SK-N-SH (cell line): ENCODE measurements around the gene PICALM. TPM values are rescaled to one million over a fixed set of nuclear protein-coding genes. Genes with fewer than 3 reads are reported as not detected.

ENCODE experiments used
- CTCF ChIA-PET: fragments of 300-600, 350-600 bp; formaldehyde crosslinking; extraction: SDS; loops from one replicate; lab custom pipeline; 2021; lab: Yijun Ruan, JAX
- POLR2A ChIA-PET: fragments of 350-600 bp; sonication (Branson Sonifier 250); formaldehyde crosslinking; extraction: SDS; loops from one replicate; lab custom pipeline; 2020; ENCODE audit warnings: antibody characterized with exemption, inconsistent platforms; lab: Yijun Ruan, JAX
- DNase-seq: peaks from one replicate; pipeline ENCODE4 v3.0.0; 2012
- H2AFZ ChIP-seq: fragments of 200-600 bp; sonication (generic); 2 replicates; pipeline ENCODE4 v1.8.1; 2016; ENCODE audit warnings: antibody characterized with exemption, mild to moderate bottlenecking, low read depth
- H3F3A ChIP-seq: fragments of 200-600 bp; sonication (generic); replicated peaks from 2 replicates; pipeline ENCODE3; 2016; ENCODE audit warnings: antibody characterized with exemption, mild to moderate bottlenecking; ENCODE audit not compliant: insufficient read depth
- H3K27ac ChIP-seq, 2 experiments: fragments of 200-500 bp in 1 of 2; fragments of 200-600 bp in 1 of 2; sonication (Bioruptor generic) in 1 of 2; sonication (generic), shearing (Covaris generic) in 1 of 2; 2 replicates each; pipeline versions ENCODE4 v1.5.1 to v1.6.1; 2014 to 2016; ENCODE audit warnings: low read depth in 2 of 2, inconsistent platforms in 1 of 2, low read length in 1 of 2, mild to moderate bottlenecking in 1 of 2, mixed read lengths in 1 of 2
- H3K27me3 ChIP-seq: fragments of 200-600 bp; sonication (generic), shearing (Covaris generic); 2 replicates; pipeline ENCODE4 v1.6.1; 2016; ENCODE audit warnings: mixed run types; ENCODE audit not compliant: insufficient read depth
- H3K36me3 ChIP-seq, 2 experiments: fragments of 200-500 bp in 1 of 2; fragments of 200-600 bp in 1 of 2; sonication (Bioruptor generic) in 1 of 2; sonication (generic) in 1 of 2; replicated peaks in 1 of 2; 2 replicates each; pipeline versions ENCODE3 to v1.5.1; 2014 to 2016; ENCODE audit warnings: low read length in 1 of 2, mild to moderate bottlenecking in 1 of 2; ENCODE audit not compliant: insufficient read depth in 2 of 2, control insufficient read depth in 1 of 2
- H3K4me1 ChIP-seq, 2 experiments: fragments of 200-500 bp in 1 of 2; fragments of 200-600 bp in 1 of 2; sonication (Bioruptor generic) in 1 of 2; sonication (generic), shearing (Covaris generic) in 1 of 2; 2 replicates each; pipeline versions ENCODE4 v1.5.1 to v1.6.1; 2014 to 2016; ENCODE audit warnings: low read depth in 1 of 2, low read length in 1 of 2, mixed run types in 1 of 2; ENCODE audit not compliant: insufficient read depth in 2 of 2, control insufficient read depth in 1 of 2
- H3K4me2 ChIP-seq: fragments of 200-600 bp; sonication (generic), shearing (Covaris generic); 2 replicates; pipeline ENCODE4 v1.6.1; 2017; ENCODE audit warnings: mixed run types
- H3K4me3 ChIP-seq, 2 experiments: fragments of 200-500 bp in 1 of 2; fragments of 200-600 bp in 1 of 2; sonication (Bioruptor generic) in 1 of 2; sonication (generic), shearing (Covaris generic) in 1 of 2; 2 replicates each; pipeline versions ENCODE4 v1.5.1 to v1.8.1; 2014 to 2016; ENCODE audit warnings: low read depth in 2 of 2, inconsistent platforms in 1 of 2, low read length in 1 of 2, mild to moderate bottlenecking in 1 of 2, mixed read lengths in 1 of 2, moderate library complexity in 1 of 2
- H3K79me2 ChIP-seq: fragments of 200-600 bp; sonication (generic); 2 replicates; pipeline ENCODE4 v1.8.1; 2017; ENCODE audit warnings: mild to moderate bottlenecking; ENCODE audit not compliant: insufficient read depth
- H3K9ac ChIP-seq: fragments of 200-600 bp; sonication (generic); 2 replicates; pipeline ENCODE4 v1.6.1; 2017; ENCODE audit warnings: mixed run types
- H3K9me2 ChIP-seq: fragments of 200-600 bp; sonication (generic); 2 replicates; pipeline ENCODE4 v1.6.1; 2017; ENCODE audit warnings: mixed run types
- H3K9me3 ChIP-seq: fragments of 200-600 bp; sonication (generic); 2 replicates; pipeline ENCODE4 v1.6.1; 2017; ENCODE audit warnings: mixed run types, mild to moderate bottlenecking, moderate library complexity
- H4K20me1 ChIP-seq: fragments of 200-600 bp; sonication (generic); 2 replicates; pipeline ENCODE4 v1.6.1; 2017; ENCODE audit warnings: mild to moderate bottlenecking, mixed run types; ENCODE audit not compliant: insufficient read depth
- ELF1 ChIP-seq: IDR thresholded peaks from 2 replicates; pipeline ENCODE4 v1.4.0; 2012
- EP300 ChIP-seq, 2 experiments: IDR thresholded peaks; 2 replicates each; pipeline versions ENCODE4 v1.4.0 to v1.6.1; 2012; ENCODE audit warnings: borderline replicate concordance in 1 of 2, low read depth in 1 of 2, low read length in 1 of 2
- FOXM1 ChIP-seq: IDR thresholded peaks from 2 replicates; pipeline ENCODE4 v1.4.0; 2012; ENCODE audit warnings: low read depth, mild to moderate bottlenecking
- JUND ChIP-seq: IDR thresholded peaks from 2 replicates; pipeline ENCODE4 v1.4.0; 2012
- MEF2A ChIP-seq: IDR thresholded peaks from 2 replicates; pipeline ENCODE4 v1.4.0; 2012; ENCODE audit warnings: low read depth, borderline replicate concordance
- PBX3 ChIP-seq: IDR thresholded peaks from 2 replicates; pipeline ENCODE4; 2012
- POLR2AphosphoS5 ChIP-seq: IDR thresholded peaks from 2 replicates; pipeline ENCODE4 v1.6.1; 2012; ENCODE audit warnings: low read depth, low read length
- RAD21 ChIP-seq: IDR thresholded peaks from 2 replicates; pipeline ENCODE4 v1.6.1; 2012; ENCODE audit warnings: mild to moderate bottlenecking, low read length
- REST ChIP-seq: IDR thresholded peaks from 2 replicates; pipeline ENCODE4 v1.6.1; 2012; ENCODE audit warnings: mild to moderate bottlenecking, low read depth, low read length, moderate library complexity
- RXRA ChIP-seq: IDR thresholded peaks from 2 replicates; pipeline ENCODE4 v1.4.0; 2012; ENCODE audit warnings: low read depth, mild to moderate bottlenecking, borderline replicate concordance
- WGBS: methylation state at CpG from one replicate; pipeline ENCODE4 v1.1.6; 2017; ENCODE audit warnings: low lambda C conversion rate; 5-methylcytosine and 5-hydroxymethylcytosine counted together
- polyA plus RNA-seq, 3 experiments: library from polyadenylated mRNA; depleted of rRNA; stranded (reverse); fragments of >200 nt; gene quantifications; 2 replicates each; pipeline ENCODE4 v1.2.3, GENCODE V29; 2012
- TF ChIP-seq, protein P1 (sequence below): IDR thresholded peaks from 2 replicates; pipeline ENCODE4 v1.4.0; 2012; ENCODE audit warnings: low read depth
- TF ChIP-seq, protein P2 (sequence below): fragments of 150-350 bp; IDR thresholded peaks from 2 replicates; pipeline ENCODE4 v1.6.1; 2016; ENCODE audit warnings: mild to moderate bottlenecking, low read depth, low read length

PICALM gene
- polyA plus RNA-seq, 1 of the 3 experiments (the other 2 are of a cell fraction): 103 TPM

GRCh38 chr11:86035920-86036319, 33.0 kb downstream of the PICALM start (continued):
- no peak for TF ChIP-seq PBX3
- no peak for TF ChIP-seq POLR2AphosphoS5
- no peak for TF ChIP-seq FOXM1
- TF ChIP-seq, protein P1, sequence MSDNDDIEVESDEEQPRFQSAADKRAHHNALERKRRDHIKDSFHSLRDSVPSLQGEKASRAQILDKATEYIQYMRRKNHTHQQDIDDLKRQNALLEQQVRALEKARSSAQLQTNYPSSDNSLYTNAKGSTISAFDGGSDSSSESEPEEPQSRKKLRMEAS: no peak
- no peak for TF ChIP-seq MEF2A

DNA sequence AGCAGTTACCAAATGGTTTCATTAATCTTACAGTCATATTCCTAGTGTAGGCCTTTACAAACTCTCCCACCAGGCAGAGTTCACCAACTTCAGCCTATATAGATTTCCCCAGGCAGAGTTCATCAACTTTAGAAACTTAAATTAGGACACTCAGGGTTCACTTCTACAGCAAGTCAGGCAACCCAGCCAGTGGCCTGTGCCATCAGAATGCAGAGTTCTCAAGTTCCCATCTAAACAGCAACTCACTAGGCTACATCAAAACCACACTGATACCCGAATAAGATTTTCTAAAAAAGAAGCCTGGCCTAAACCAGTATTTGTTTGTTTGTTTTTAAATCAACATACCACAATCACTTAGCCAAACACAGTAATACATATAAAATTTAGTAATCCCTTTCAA, 33.7 kb downstream of the PICALM start:
- Histone ChIP-seq H3K9me2 (no peaks in the 10 kb centered on the region), H2AFZ (no peak overlapping the region), H4K20me1 (peaks cover 84% of the 10 kb centered on the region), H3K4me2 (no peak overlapping the region), H3K4me1 (no peaks in the 10 kb centered on the region; a peak in 2 of 4 replicates), H3K9ac (no peak overlapping the region), H3F3A (no peaks in the 10 kb centered on the region), H3K36me3 (peaks cover 2 to 6% of the 10 kb centered on the region in 2 experiments), H3K4me3 (no peak overlapping the region), H3K27me3 (no peaks in the 10 kb centered on the region), H3K79me2 (peaks cover 100% of the 10 kb centered on the region), H3K27ac (no peak overlapping the region), H3K9me3 (no peaks in the 10 kb centered on the region)
- CTCF ChIA-PET: no interaction called here
- DNase-seq: no peak
- POLR2A ChIA-PET: no interaction called here
- 90% methylated on average over 1 of the region's 1 CpG for WGBS
- TF ChIP-seq, protein P2, sequence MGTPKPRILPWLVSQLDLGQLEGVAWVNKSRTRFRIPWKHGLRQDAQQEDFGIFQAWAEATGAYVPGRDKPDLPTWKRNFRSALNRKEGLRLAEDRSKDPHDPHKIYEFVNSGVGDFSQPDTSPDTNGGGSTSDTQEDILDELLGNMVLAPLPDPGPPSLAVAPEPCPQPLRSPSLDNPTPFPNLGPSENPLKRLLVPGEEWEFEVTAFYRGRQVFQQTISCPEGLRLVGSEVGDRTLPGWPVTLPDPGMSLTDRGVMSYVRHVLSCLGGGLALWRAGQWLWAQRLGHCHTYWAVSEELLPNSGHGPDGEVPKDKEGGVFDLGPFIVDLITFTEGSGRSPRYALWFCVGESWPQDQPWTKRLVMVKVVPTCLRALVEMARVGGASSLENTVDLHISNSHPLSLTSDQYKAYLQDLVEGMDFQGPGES: no peak
- no peak for TF ChIP-seq POLR2AphosphoS5
- TF ChIP-seq RAD21: no peak
- TF ChIP-seq RXRA: no peak
- TF ChIP-seq JUND: no peak
- no peak for TF ChIP-seq ELF1
- TF ChIP-seq EP300 (IDR thresholded peaks at IDR 0.05; ENCODE audit: borderline replicate concordance in 1 of 2, low read depth in 1 of 2, low read length in 1 of 2): no peak
- TF ChIP-seq REST: no peak
